MCF 10A (cell line): ENCODE measurements around the gene CLEC18A. TPM values are rescaled to one million over a fixed set of nuclear protein-coding genes. Genes with fewer than 3 reads are reported as not detected.

ENCODE experiments used
- BruUV-seq: library from RNA; stranded (reverse); fragments of 400-500 nt; replicated peaks from 2 replicates; lab custom pipeline; 2021; lab: Mats Ljungman, UMichigan
- CTCF ChIA-PET: fragments of 300-600 bp; sonication (Branson Sonifier 250); formaldehyde crosslinking; extraction: SDS; loops from one replicate; lab custom pipeline; 2021; ENCODE audit warnings: antibody characterized with exemption, inconsistent platforms; lab: Yijun Ruan, JAX
- POLR2A ChIA-PET: fragments of 300-600, 350-650 bp; sonication (Branson Sonifier 250); formaldehyde crosslinking; extraction: SDS; loops from one replicate; lab custom pipeline; 2020; ENCODE audit warnings: antibody characterized with exemption, inconsistent platforms; lab: Yijun Ruan, JAX
- DNase-seq: peaks from one replicate; pipeline ENCODE4 v3.0.0-alpha.2; 2018; ENCODE audit not compliant: unreplicated experiment
- H3K27ac Mint-ChIP-seq: one replicate; pipeline ENCODE4 v1.8.0; 2022; ENCODE audit warnings: mild to moderate bottlenecking, low read depth, mixed read lengths; ENCODE audit not compliant: unreplicated experiment
- H3K27me3 Mint-ChIP-seq: one replicate; pipeline ENCODE4 v1.8.0; 2022; ENCODE audit warnings: mixed read lengths; ENCODE audit not compliant: insufficient read depth, unreplicated experiment
- H3K36me3 Mint-ChIP-seq: one replicate; pipeline ENCODE4 v1.8.0; 2022; ENCODE audit warnings: mild to moderate bottlenecking, moderate library complexity, mixed read lengths; ENCODE audit not compliant: insufficient read depth, unreplicated experiment
- H3K4me1 Mint-ChIP-seq: one replicate; pipeline ENCODE4 v1.8.0; 2022; ENCODE audit warnings: mixed read lengths; ENCODE audit not compliant: insufficient read depth, unreplicated experiment
- H3K4me3 Mint-ChIP-seq: one replicate; pipeline ENCODE4 v1.8.0; 2022; ENCODE audit warnings: mild to moderate bottlenecking, moderate library complexity, mixed read lengths; ENCODE audit not compliant: unreplicated experiment
- H3K9me3 Mint-ChIP-seq: one replicate; pipeline ENCODE4 v1.8.0; 2022; ENCODE audit warnings: mixed read lengths; ENCODE audit not compliant: unreplicated experiment
- CTCF ChIP-seq: fragments of 200-600 bp; IDR thresholded peaks from one replicate; pipeline ENCODE4 v1.8.0; 2022; ENCODE audit warnings: antibody characterized with exemption, mild to moderate bottlenecking; ENCODE audit not compliant: unreplicated experiment
- intact Hi-C: fragments of 100-400 bp; cut with micrococcal nuclease; formaldehyde crosslinking; loops from 2 replicates; pipeline ENCODE4 v1.14.1; 2022
- total RNA-seq: library from RNA; stranded (reverse); gene quantifications from 2 replicates; pipeline ENCODE4 v1.2.3, GENCODE V29; 2022

The CLEC18A gene
- total RNA-seq, 1 experiment from 2014 or later = 0.28 TPM

GRCh38 chr16:69910964-69911363 lies 40.2 kb upstream of the CLEC18A start:
- ChIA-PET CTCF (interaction anchor here (0.9 kb wide), 1 partner anchor 19 kb away, joined by 3 read pairs; no protein-coding TSS in a partner anchor), POLR2A (interaction anchor here (0.6 kb wide), 1 partner anchor 1111 kb away, joined by 3 read pairs; no protein-coding TSS in a partner anchor)
- no peaks in the 10 kb centered on the region for H3K9me3 Mint-ChIP-seq
- no TSS peak for BruUV-seq
- peaks cover 13% of the 10 kb centered on the region for H3K36me3 Mint-ChIP-seq
- no peak for TF ChIP-seq CTCF
- no peak overlapping the region for H3K4me3 Mint-ChIP-seq
- H3K27me3 Mint-ChIP-seq = no peaks in the 10 kb centered on the region
- H3K4me1 Mint-ChIP-seq = no peaks in the 10 kb centered on the region
- no peak overlapping the region for H3K27ac Mint-ChIP-seq
- intact Hi-C loops = no loop called here
- no peak for DNase-seq

GRCh38 chr16:69916462-69916861 lies 34.7 kb upstream of the CLEC18A start:
- no peaks in the 10 kb centered on the region for H3K9me3 Mint-ChIP-seq
- no TSS peak for BruUV-seq
- intact Hi-C loops = no loop called here

GRCh38 chr16:69917311-69917710 lies 33.8 kb upstream of the CLEC18A start:
- no peak for DNase-seq
- H3K36me3 Mint-ChIP-seq = peaks cover 10% of the 10 kb centered on the region
- no peaks in the 10 kb centered on the region for H3K27me3 Mint-ChIP-seq
- ChIA-PET CTCF (interaction anchor here (1.6 kb wide), 1 partner anchor 13 kb away, joined by 11 read pairs; no protein-coding TSS in a partner anchor), POLR2A (interaction anchor here (0.6 to 1.3 kb wide), 2 partner anchors 10 to 389 kb away, joined by 3 read pairs; no protein-coding TSS in a partner anchor)
- no peak overlapping the region for H3K4me3 Mint-ChIP-seq
- intact Hi-C loops = no loop called here
- H3K9me3 Mint-ChIP-seq = no peaks in the 10 kb centered on the region
- peaks cover 12% of the 10 kb centered on the region for H3K4me1 Mint-ChIP-seq
- H3K27ac Mint-ChIP-seq = peak overlapping the region; percentile 90
- BruUV-seq = no TSS peak
- TF ChIP-seq CTCF = no peak

More at GRCh38 chr16:69916462-69916861, 34.7 kb upstream of the CLEC18A start:
- Mint-ChIP-seq H3K27me3 (no peaks in the 10 kb centered on the region), H3K36me3 (peaks cover 11% of the 10 kb centered on the region), H3K27ac (peak overlapping the region; percentile 90), H3K4me3 (no peak overlapping the region), H3K4me1 (peaks cover 12% of the 10 kb centered on the region)
- ChIA-PET CTCF (interaction anchor here (1.6 kb wide), 1 partner anchor 13 kb away, joined by 14 read pairs; no protein-coding TSS in a partner anchor), POLR2A (no interaction called here)
- DNase-seq = no peak
- TF ChIP-seq CTCF = no peak

- ChIA-PET POLR2A (interaction anchor here (0.6 to 1.3 kb wide), 4 partner anchors 9 to 389 kb away, joined by 3 read pairs; no protein-coding TSS in a partner anchor), CTCF (interaction anchor here (1.6 kb wide), 1 partner anchor 12 kb away, joined by 11 read pairs; no protein-coding TSS in a partner anchor)
- BruUV-seq = no TSS peak
- DNase-seq = peak; percentile 79
- Mint-ChIP-seq H3K27me3 (no peaks in the 10 kb centered on the region), H3K27ac (peak overlapping the region; percentile 90), H3K36me3 (peaks cover 10% of the 10 kb centered on the region), H3K4me3 (no peak overlapping the region), H3K4me1 (peaks cover 12% of the 10 kb centered on the region), H3K9me3 (no peaks in the 10 kb centered on the region)
- intact Hi-C loops = no loop called here
- no peak for TF ChIP-seq CTCF
Measured at GRCh38 chr16:69917739-69918138, 33.4 kb upstream of the CLEC18A start.
